GM21367 (cell line): ENCODE data around the gene WNT7B.

ENCODE experiments used
- ATAC-seq: cut with Tn5 transposase; IDR thresholded peaks from one replicate; pipeline ENCODE4 v1.9.1; 2021; ENCODE audit not compliant: unreplicated experiment

Gene WNT7B

GRCh38 chr22:45974498-45974897 lies 2.5 kb downstream of the WNT7B start:
- no peak for ATAC-seq

- ATAC-seq: no peak
Observed at GRCh38 chr22:45972889-45973253, 4.1 kb downstream of the WNT7B start.

GRCh38 chr22:45972091-45972888 lies 4.7 kb downstream of the WNT7B start:
- ATAC-seq: no peak

GRCh38 chr22:45971408-45972028 lies 5.4 kb downstream of the WNT7B start:
- no peak for ATAC-seq

GRCh38 chr22:45970705-45971407 lies 6.1 kb downstream of the WNT7B start:
- ATAC-seq: no peak

GRCh38 chr22:45969801-45970470 lies 7.0 kb downstream of the WNT7B start:
- no peak for ATAC-seq

- ATAC-seq: no peak
Observed at GRCh38 chr22:45969414-45969799, 7.6 kb downstream of the WNT7B start.

GRCh38 chr22:45968751-45969413 lies 8.1 kb downstream of the WNT7B start:
- ATAC-seq: no peak

- no peak for ATAC-seq
Observed at GRCh38 chr22:45968003-45968650, 8.8 kb downstream of the WNT7B start.

- ATAC-seq: no peak
Observed at GRCh38 chr22:45966895-45967365, 10.0 kb downstream of the WNT7B start.

GRCh38 chr22:45966320-45966894 lies 10.6 kb downstream of the WNT7B start:
- no peak for ATAC-seq

- ATAC-seq: no peak
Observed at GRCh38 chr22:45965563-45965962, 11.4 kb downstream of the WNT7B start.

GRCh38 chr22:45964926-45965527 lies 11.9 kb downstream of the WNT7B start:
- ATAC-seq: no peak

- no peak for ATAC-seq
Observed at GRCh38 chr22:45964372-45964771, 12.6 kb downstream of the WNT7B start.

GRCh38 chr22:45963821-45964220 lies 13.1 kb downstream of the WNT7B start:
- ATAC-seq: no peak

GRCh38 chr22:45962756-45963324 lies 14.1 kb downstream of the WNT7B start:
- ATAC-seq: no peak

- no peak for ATAC-seq
Observed at GRCh38 chr22:45962434-45962718, 14.6 kb downstream of the WNT7B start.

- ATAC-seq: no peak
Observed at GRCh38 chr22:45961679-45962433, 15.1 kb downstream of the WNT7B start.
